CD8-positive, alpha-beta memory T cell (primary cell): Measurements from ENCODE around the gene RGS6. TPM values are rescaled to one million over a fixed set of nuclear protein-coding genes. Genes with fewer than 3 reads are reported as not detected.

Source experiments
- CTCF ChIA-PET: fragments of 350-600 bp; sonication (Branson Sonifier 250); formaldehyde crosslinking; loops from one replicate; lab custom pipeline; 2021; ENCODE audit warnings: antibody characterized with exemption; lab: Charles Lee
- POLR2A ChIA-PET: fragments of 350-600 bp; sonication (Branson Sonifier 250); formaldehyde crosslinking; loops from one replicate; lab custom pipeline; 2021; ENCODE audit warnings: antibody characterized with exemption; lab: Charles Lee
- DNase-seq, 5 donors: peaks; one replicate each; pipeline versions ENCODE4 v3.0.0 to v3.0.0-alpha.2; 2020 to 2022; ENCODE audit warnings: mixed read lengths in 1 of 5
- H3K27ac ChIP-seq: one replicate; pipeline ENCODE4 v1.7.0; 2013; ENCODE audit warnings: low read depth, mild to moderate bottlenecking, low read length, moderate library complexity
- H3K27me3 ChIP-seq: 2 replicates; pipeline ENCODE4 v1.7.0; 2013; ENCODE audit warnings: low read length, mild to moderate bottlenecking; ENCODE audit not compliant: insufficient read depth, poor library complexity, severe bottlenecking
- H3K36me3 ChIP-seq: 2 replicates; pipeline ENCODE4 v1.7.0; 2013; ENCODE audit warnings: mild to moderate bottlenecking, low read length, moderate library complexity; ENCODE audit not compliant: insufficient read depth
- H3K4me1 ChIP-seq: 2 replicates; pipeline ENCODE4 v1.7.0; 2013; ENCODE audit warnings: mild to moderate bottlenecking, low read length, moderate library complexity; ENCODE audit not compliant: insufficient read depth
- H3K4me3 ChIP-seq: 2 replicates; pipeline ENCODE4 v1.7.0; 2013; ENCODE audit warnings: mild to moderate bottlenecking, low read length
- H3K9me3 ChIP-seq: 2 replicates; pipeline ENCODE4 v1.7.0; 2013; ENCODE audit warnings: mild to moderate bottlenecking, low read length
- H3K27ac Mint-ChIP-seq, 8 donors: one replicate each; pipeline ENCODE4 v1.8.0; 2020 to 2021; ENCODE audit warnings: mixed read lengths in 8 of 8, mild to moderate bottlenecking in 6 of 8, inconsistent platforms in 3 of 8, moderate library complexity in 3 of 8
- H3K27me3 Mint-ChIP-seq, 2 donors: one replicate each; pipeline ENCODE4 v1.8.0; 2020 to 2021; ENCODE audit warnings: mixed read lengths in 2 of 2, mild to moderate bottlenecking in 1 of 2, moderate library complexity in 1 of 2
- H3K36me3 Mint-ChIP-seq, 3 donors: one replicate each; pipeline ENCODE4 v1.8.0; 2020 to 2021; ENCODE audit warnings: mixed read lengths in 3 of 3, inconsistent platforms in 1 of 3, mild to moderate bottlenecking in 1 of 3
- H3K4me1 Mint-ChIP-seq, 3 donors: one replicate each; pipeline ENCODE4 v1.8.0; 2020 to 2021; ENCODE audit warnings: mixed read lengths in 3 of 3, inconsistent platforms in 1 of 3, mild to moderate bottlenecking in 1 of 3
- H3K4me3 Mint-ChIP-seq, 7 donors: one replicate each; pipeline ENCODE4 v1.8.0; 2020 to 2021; ENCODE audit warnings: mixed read lengths in 7 of 7, mild to moderate bottlenecking in 6 of 7, moderate library complexity in 4 of 7, inconsistent platforms in 2 of 7
- H3K9me3 Mint-ChIP-seq, 5 donors: one replicate each; pipeline ENCODE4 v1.8.0; 2020 to 2022; ENCODE audit warnings: mixed read lengths in 5 of 5, mild to moderate bottlenecking in 3 of 5, moderate library complexity in 2 of 5, inconsistent platforms in 1 of 5
- polyA plus RNA-seq: library from polyadenylated mRNA; unstranded; fragments of 300-500 nt; fragmentation: Illumina TruSeq; gene quantifications from one replicate; pipeline ENCODE4 v1.2.3, GENCODE V29; 2021
- total RNA-seq, 2 experiments: library from RNA; stranded (reverse); gene quantifications; one replicate each; pipeline ENCODE4 v1.2.3, GENCODE V29; 2021

Gene RGS6
- total and polyA plus RNA-seq, 3 experiments from 2014 or later, result 0.60 to 0.88 TPM; not detected in 1

DNA sequence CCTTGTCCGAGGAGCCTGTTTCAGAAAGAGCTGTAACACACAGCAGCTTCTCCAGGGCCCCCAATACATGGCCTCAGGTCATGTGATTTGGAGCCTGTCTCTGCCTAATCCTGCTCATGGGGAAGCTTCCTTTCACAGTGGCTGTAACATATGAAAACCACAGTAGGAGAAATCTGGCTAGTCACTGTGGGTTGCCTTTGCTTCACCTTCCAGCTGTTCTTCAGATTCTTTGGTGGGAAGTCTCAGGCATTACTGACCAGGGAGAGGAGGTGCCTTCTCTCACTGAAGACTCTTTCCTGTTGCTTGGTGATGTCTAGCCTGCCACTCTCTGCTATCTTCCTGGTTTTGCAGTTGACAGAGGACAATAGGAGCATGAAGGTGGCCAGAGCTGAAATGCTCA lies 611.1 kb downstream of the RGS6 start:
- POLR2A ChIA-PET, result no interaction called here

DNA sequence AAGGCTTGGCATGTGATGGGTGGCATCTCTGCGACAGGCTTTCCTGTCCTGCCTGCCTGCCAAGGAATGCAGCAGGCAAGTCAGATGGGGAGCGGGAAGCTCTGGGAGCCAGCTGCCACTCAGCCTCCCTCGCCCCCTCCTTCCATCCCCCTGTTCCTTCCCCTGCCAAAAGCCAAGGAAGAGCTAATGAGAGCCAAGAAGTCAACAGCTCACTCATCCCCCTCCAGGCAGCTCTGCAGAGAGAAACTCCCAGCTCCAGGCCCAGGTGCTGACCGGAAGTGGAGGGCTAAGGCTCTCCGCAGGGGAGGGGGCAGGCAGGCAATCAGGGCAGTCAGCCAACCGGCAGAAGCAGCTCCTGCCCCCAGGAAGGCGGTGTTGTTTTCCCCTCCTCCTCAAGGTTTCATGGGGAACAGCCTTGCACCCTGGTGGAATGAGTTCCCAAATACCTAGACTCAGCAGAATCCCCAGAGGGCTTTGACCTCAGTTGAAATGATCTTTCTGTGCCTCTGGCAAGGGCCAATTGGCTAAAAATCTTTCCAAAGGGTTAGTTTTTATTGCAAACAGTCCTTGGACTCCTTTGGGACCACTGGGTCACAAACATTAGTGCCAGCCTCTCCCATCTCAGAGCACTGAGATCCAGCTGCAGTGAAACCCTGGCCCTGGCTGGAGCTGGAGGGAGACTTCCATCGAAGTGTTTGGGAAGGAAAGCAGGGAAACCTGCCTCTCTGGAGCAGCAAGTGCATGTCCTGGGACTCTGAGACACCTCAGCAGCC lies 612.6 kb downstream of the RGS6 start:
- Histone ChIP-seq H3K4me3 (no peak overlapping the region), H3K27me3 (no peaks in the 10 kb centered on the region), H3K4me1 (no peaks in the 10 kb centered on the region), H3K36me3 (no peaks in the 10 kb centered on the region), H3K27ac (no peak overlapping the region), H3K9me3 (no peaks in the 10 kb centered on the region)
- Mint-ChIP-seq H3K9me3 (no peaks in the 10 kb centered on the region), H3K27me3 (peaks cover 6 to 13% of the 10 kb centered on the region in 2 donors), H3K4me1 (peaks cover 3 to 11% (median 4%) of the 10 kb centered on the region in 3 donors), H3K36me3 (no peaks in the 10 kb centered on the region), H3K27ac (no peak overlapping the region), H3K4me3 (no peak overlapping the region)
- POLR2A ChIA-PET, result no interaction called here
- CTCF ChIA-PET, result no interaction called here
- no peak for DNase-seq

More for the DNA sequence above, 611.1 kb downstream of the RGS6 start:
- Mint-ChIP-seq H3K4me1 (peaks cover 4 to 11% (median 5%) of the 10 kb centered on the region in 3 donors), H3K4me3 (no peak overlapping the region), H3K27ac (no peak overlapping the region), H3K9me3 (no peaks in the 10 kb centered on the region), H3K36me3 (no peaks in the 10 kb centered on the region), H3K27me3 (peaks cover 6 to 12% of the 10 kb centered on the region in 2 donors)
- no peak for DNase-seq
- no peaks in the 10 kb centered on the region for H3K36me3 ChIP-seq
- H3K4me3 ChIP-seq, result no peak overlapping the region
- H3K27ac ChIP-seq, result no peak overlapping the region
- no peaks in the 10 kb centered on the region for H3K27me3 ChIP-seq
- H3K4me1 ChIP-seq, result no peaks in the 10 kb centered on the region
- no peaks in the 10 kb centered on the region for H3K9me3 ChIP-seq
- CTCF ChIA-PET, result interaction anchor here (1.0 kb wide), 1 partner anchor 27 kb away, joined by 3 read pairs; no protein-coding TSS in a partner anchor

DNA sequence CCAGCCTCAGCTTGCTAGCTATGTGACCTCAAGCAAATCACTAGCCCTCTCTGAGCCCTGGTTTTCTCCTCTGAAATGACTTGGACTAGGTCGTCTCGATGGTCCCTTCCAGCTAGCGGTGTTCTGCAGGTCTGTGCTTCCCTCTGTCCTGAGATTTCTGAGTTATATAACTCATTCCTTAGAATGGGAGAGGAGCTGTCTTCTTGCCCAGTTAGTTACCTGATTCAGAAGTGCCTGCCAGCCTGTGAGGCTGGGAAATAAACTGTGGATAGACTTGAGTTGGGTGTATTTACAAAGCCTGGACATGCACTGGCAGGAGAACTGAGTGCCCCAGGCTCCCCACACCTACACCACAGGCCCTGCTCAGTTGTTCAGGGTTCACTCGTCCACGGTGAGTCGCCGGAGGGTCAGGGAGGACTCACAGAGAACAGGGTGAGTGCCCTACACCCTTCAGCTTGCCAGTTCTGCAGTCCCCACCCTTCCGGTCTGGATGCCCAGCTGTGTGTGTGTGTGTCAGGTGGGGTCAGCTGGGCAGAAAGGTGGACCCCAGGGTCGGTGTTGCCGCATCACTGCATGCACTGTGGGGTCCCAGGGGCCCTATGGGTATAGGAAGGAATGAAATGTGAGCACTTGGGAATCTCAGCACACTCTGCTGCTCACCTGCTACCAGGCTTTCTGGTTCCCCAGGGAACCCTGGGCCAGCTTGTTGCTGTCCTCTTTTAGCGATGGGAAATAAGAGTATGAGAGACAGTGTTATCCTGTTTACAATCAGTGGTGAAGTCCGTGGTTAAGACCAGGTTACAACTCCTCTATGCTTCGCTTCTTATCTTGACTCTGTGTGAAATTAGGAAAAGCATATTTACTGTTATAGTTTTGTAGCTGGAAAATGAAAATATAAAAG lies 613.4 kb downstream of the RGS6 start:
- Mint-ChIP-seq H3K27me3 (peaks cover 6 to 13% of the 10 kb centered on the region in 2 donors), H3K4me3 (no peak overlapping the region), H3K27ac (no peak overlapping the region), H3K9me3 (no peaks in the 10 kb centered on the region), H3K4me1 (peaks cover 0 to 13% (median 5%) of the 10 kb centered on the region in 3 donors), H3K36me3 (no peaks in the 10 kb centered on the region)
- CTCF ChIA-PET, result interaction anchor here (0.5 kb wide), 1 partner anchor 19 kb away, joined by 3 read pairs; no protein-coding TSS in a partner anchor
- Histone ChIP-seq H3K9me3 (no peaks in the 10 kb centered on the region), H3K27me3 (no peaks in the 10 kb centered on the region), H3K4me3 (no peak overlapping the region), H3K27ac (no peak overlapping the region), H3K36me3 (no peaks in the 10 kb centered on the region), H3K4me1 (no peaks in the 10 kb centered on the region)
- no peak for DNase-seq
- POLR2A ChIA-PET, result no interaction called here

DNA sequence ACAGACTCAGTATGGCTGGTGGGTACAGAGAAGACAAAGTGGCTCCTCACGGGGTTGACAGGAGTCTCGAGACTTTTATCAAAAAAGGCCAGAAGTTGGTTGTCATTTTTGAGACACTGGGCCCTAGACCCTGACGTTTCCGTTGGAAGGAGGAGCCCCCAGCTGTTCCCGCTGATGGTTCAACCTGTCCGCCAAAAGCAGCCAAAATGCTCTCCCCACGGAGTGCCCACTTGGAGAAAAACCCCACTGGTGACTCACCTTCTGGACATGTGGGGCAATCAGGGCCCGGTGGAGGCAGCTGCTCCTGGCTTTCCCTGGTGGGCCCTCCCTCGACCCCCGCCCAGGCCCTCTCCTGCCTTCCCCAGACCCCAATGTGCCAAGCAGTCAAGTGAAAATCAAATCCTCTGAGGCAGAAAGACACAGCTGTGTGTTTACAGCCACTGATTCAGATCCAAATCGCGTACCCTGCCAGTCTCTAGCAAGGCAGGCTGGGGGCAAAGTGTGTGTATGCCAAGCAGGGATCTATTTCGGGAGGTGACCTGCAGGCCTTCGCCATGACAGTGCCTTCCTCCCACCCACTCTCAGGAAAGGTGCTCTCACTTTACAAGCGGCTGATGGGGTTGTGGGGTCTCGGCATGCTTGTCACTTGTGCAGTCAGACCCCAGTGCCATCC lies 614.3 kb downstream of the RGS6 start:
- Histone ChIP-seq H3K9me3 (no peaks in the 10 kb centered on the region), H3K27me3 (no peaks in the 10 kb centered on the region), H3K36me3 (no peaks in the 10 kb centered on the region), H3K4me1 (no peaks in the 10 kb centered on the region), H3K4me3 (no peak overlapping the region), H3K27ac (no peak overlapping the region)
- Mint-ChIP-seq H3K4me3 (no peak overlapping the region), H3K27ac (no peak overlapping the region), H3K27me3 (peaks cover 6 to 13% of the 10 kb centered on the region in 2 donors), H3K36me3 (no peaks in the 10 kb centered on the region), H3K4me1 (peaks cover 0 to 15% (median 6%) of the 10 kb centered on the region in 3 donors), H3K9me3 (no peaks in the 10 kb centered on the region)
- ChIA-PET CTCF (no interaction called here), POLR2A (no interaction called here)
- no peak for DNase-seq

DNA sequence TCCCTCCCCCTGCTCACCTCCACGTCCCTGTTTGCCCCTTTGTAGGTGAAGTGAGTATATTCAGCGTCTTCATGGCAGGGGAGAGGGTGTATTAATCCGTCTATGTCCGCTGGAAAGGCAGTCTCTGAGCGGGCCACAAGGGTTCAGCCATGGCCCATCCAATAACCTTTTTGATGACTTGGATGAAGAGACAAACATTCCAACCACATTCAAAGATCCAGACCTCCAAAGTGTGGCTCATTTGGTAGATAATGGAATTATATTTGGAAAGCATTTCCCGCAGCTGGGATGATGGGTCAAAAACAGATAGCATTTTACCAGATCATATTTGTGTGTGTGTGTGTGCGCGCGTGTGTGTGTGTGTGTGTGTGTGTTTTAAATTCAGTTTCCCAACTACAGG lies 615.8 kb downstream of the RGS6 start:
- Histone ChIP-seq H3K9me3 (no peaks in the 10 kb centered on the region), H3K36me3 (no peaks in the 10 kb centered on the region), H3K4me3 (no peak overlapping the region), H3K27ac (no peak overlapping the region), H3K4me1 (no peaks in the 10 kb centered on the region), H3K27me3 (peaks cover 3% of the 10 kb centered on the region)
- DNase-seq, result no peak
- H3K27me3 Mint-ChIP-seq, result peaks cover 6 to 23% of the 10 kb centered on the region in 2 donors
- POLR2A ChIA-PET, result no interaction called here
- CTCF ChIA-PET, result no interaction called here
- H3K4me3 Mint-ChIP-seq, result no peak overlapping the region
- no peaks in the 10 kb centered on the region for H3K9me3 Mint-ChIP-seq
- no peaks in the 10 kb centered on the region for H3K36me3 Mint-ChIP-seq
- H3K4me1 Mint-ChIP-seq, result peaks cover 0 to 15% (median 6%) of the 10 kb centered on the region in 3 donors
- no peak overlapping the region for H3K27ac Mint-ChIP-seq

DNA sequence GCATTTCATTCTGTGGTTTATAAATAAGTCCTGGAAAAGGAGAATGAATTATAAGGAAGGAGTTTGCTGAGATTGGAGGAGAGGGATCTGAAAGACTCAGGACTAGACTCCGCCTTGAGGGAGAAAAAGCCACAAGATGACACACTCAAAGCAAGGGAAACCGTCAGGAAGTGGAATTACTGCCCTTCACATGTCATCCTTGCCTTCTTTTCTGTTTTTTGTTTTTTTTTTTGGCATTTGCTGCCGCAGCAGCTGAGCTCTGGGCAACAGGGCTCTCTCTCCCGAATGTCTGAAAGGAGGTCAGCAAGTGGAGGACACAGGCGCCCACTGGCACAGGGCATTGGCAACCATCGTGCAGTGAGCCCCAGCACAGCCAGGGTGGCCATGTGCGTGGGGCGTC lies 616.8 kb downstream of the RGS6 start:
- H3K36me3 Mint-ChIP-seq, result no peaks in the 10 kb centered on the region
- Histone ChIP-seq H3K4me1 (no peaks in the 10 kb centered on the region), H3K9me3 (no peaks in the 10 kb centered on the region), H3K36me3 (no peaks in the 10 kb centered on the region), H3K4me3 (no peak overlapping the region), H3K27me3 (peaks cover 4% of the 10 kb centered on the region), H3K27ac (no peak overlapping the region)
- H3K27ac Mint-ChIP-seq, result no peak overlapping the region
- peaks cover 6 to 30% of the 10 kb centered on the region in 2 donors for H3K27me3 Mint-ChIP-seq
- H3K9me3 Mint-ChIP-seq, result no peaks in the 10 kb centered on the region
- ChIA-PET CTCF (no interaction called here), POLR2A (no interaction called here)
- peaks cover 0 to 11% (median 6%) of the 10 kb centered on the region in 3 donors for H3K4me1 Mint-ChIP-seq
- no peak for DNase-seq
- no peak overlapping the region for H3K4me3 Mint-ChIP-seq

DNA sequence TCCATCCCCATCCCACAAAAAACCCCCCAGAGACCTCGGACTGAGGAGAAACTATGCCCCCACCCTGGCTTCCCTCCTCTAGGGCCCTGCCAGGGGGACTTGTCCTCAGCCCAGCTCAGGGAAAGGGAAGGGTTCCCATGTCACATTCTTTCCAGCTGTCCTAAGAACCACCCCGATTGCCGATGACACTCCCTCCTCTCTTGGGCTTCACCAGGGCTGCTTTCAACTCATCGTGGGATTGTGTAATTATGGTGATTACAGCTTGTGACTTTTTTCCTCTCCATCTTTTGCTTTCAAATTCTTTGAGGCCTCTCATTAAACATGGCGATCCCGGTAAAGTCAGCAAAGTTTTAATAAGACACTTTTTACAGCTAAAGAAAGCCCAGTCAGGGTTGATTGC lies 617.6 kb downstream of the RGS6 start:
- ChIA-PET CTCF (no interaction called here), POLR2A (no interaction called here)
- Mint-ChIP-seq H3K27me3 (peaks cover 6 to 28% of the 10 kb centered on the region in 2 donors), H3K4me1 (peaks cover 0 to 11% (median 6%) of the 10 kb centered on the region in 3 donors), H3K9me3 (no peaks in the 10 kb centered on the region), H3K27ac (no peak overlapping the region), H3K36me3 (peaks cover 0 to 3% (median 0%) of the 10 kb centered on the region in 3 donors), H3K4me3 (no peak overlapping the region)
- Histone ChIP-seq H3K9me3 (no peaks in the 10 kb centered on the region), H3K4me1 (no peaks in the 10 kb centered on the region), H3K27ac (no peak overlapping the region), H3K4me3 (no peak overlapping the region), H3K27me3 (peaks cover 4% of the 10 kb centered on the region), H3K36me3 (no peaks in the 10 kb centered on the region)
- DNase-seq, result no peak
